Fibroblast of pulmonary artery (primary cell): ENCODE data around the gene HHIPL1.

Experiments
- DNase-seq: peaks from one replicate; pipeline ENCODE4 v3.0.0-alpha.2; 2010; ENCODE audit warnings: low read depth
- H3K4me3 ChIP-seq: replicated peaks from 2 replicates; pipeline ENCODE4 v1.5.1; 2011; ENCODE audit warnings: low read depth, mild to moderate bottlenecking, control low read depth, low read length, moderate library complexity
- CTCF ChIP-seq: IDR thresholded peaks from 2 replicates; pipeline ENCODE4 v1.5.1; 2011; ENCODE audit warnings: mild to moderate bottlenecking, control low read depth, low read length, inconsistent platforms; ENCODE audit errors: missing control alignments

Gene HHIPL1

GRCh38 chr14:99611646-99612045 lies 33.3 kb upstream of the HHIPL1 start:
- TF ChIP-seq CTCF: no peak
- DNase-seq: no peak

GRCh38 chr14:99612071-99612737 lies 32.7 kb upstream of the HHIPL1 start:
- no peak overlapping the region for H3K4me3 ChIP-seq
- no peak for TF ChIP-seq CTCF
- no peak for DNase-seq

More at GRCh38 chr14:99611646-99612045, 33.3 kb upstream of the HHIPL1 start:
- H3K4me3 ChIP-seq: no peak overlapping the region

- peak; percentile 69 for DNase-seq
- no peak overlapping the region for H3K4me3 ChIP-seq
- no peak for TF ChIP-seq CTCF
Observed at GRCh38 chr14:99612738-99613330, 32.1 kb upstream of the HHIPL1 start.

- no peak for DNase-seq
- H3K4me3 ChIP-seq: no peak overlapping the region
- TF ChIP-seq CTCF: no peak
Observed at GRCh38 chr14:99615497-99616157, 29.3 kb upstream of the HHIPL1 start.

GRCh38 chr14:99616832-99617800 lies 27.8 kb upstream of the HHIPL1 start:
- DNase-seq: no peak
- no peak for TF ChIP-seq CTCF
- no peak overlapping the region for H3K4me3 ChIP-seq
